ENCODE results near the gene SUMO3.
A peak's percentile ranks its signal among the peaks of the same experiment; 100 is the strongest.

SUMO3 gene

DNA sequence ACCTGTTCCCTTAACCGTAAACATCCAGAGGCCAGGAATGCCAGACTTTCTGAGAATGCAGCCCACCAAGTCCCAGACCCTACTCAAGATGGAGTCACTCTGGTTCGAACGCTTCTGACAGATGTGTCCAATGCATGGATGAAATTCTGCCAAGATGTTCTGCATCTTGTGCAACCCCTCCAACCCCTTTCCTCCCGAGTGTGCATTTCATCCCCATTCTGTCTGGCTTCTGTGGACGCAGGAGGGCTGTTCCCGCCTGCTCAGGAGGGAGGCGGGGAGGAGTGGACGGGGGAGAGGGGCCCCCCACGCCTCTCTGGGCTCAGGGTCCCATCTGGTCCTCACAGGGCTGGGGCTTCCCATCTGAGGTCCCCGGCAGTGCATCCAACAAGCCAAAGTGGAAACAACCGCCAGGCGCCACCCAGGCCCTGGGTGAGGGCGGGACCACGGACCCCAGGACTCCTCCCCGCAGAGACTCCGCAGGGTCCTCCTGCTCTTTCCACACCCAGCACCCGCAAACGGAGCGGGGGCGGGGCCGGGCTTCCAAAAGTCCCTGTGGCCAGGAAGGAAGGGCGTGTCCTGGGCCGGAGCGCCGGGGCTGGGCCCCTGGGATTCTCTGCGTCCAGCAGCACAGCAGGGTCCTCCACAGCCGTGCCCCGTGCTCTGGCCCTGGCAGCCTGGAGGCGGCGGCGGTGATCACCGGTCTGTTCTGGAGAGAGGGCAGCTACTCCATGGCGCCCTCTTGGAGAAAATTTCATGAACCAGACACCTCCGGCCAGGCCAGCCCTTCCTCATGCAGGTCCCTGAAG lies 27.8 kb upstream of the SUMO3 start:
- Histone ChIP-seq H3K9me3 (no peaks in the 10 kb centered on the region), H3K27me3 (no peaks in the 10 kb centered on the region), H3K36me3 (peaks cover 23% of the 10 kb centered on the region), H3K4me3 (ENCODE audit: low read depth in 1 of 2, low read length in 1 of 2) (peak overlapping the region; percentile 33 to 53), H3K4me1 (ENCODE audit: control insufficient read depth in 1 of 2, insufficient read depth in 1 of 2, low read depth in 1 of 2, low read length in 1 of 2) (peaks cover 29 to 30% of the 10 kb centered on the region in 2 experiments), H3K27ac (peak overlapping the region; percentile 57)
- TF ChIP-seq, protein P1, sequence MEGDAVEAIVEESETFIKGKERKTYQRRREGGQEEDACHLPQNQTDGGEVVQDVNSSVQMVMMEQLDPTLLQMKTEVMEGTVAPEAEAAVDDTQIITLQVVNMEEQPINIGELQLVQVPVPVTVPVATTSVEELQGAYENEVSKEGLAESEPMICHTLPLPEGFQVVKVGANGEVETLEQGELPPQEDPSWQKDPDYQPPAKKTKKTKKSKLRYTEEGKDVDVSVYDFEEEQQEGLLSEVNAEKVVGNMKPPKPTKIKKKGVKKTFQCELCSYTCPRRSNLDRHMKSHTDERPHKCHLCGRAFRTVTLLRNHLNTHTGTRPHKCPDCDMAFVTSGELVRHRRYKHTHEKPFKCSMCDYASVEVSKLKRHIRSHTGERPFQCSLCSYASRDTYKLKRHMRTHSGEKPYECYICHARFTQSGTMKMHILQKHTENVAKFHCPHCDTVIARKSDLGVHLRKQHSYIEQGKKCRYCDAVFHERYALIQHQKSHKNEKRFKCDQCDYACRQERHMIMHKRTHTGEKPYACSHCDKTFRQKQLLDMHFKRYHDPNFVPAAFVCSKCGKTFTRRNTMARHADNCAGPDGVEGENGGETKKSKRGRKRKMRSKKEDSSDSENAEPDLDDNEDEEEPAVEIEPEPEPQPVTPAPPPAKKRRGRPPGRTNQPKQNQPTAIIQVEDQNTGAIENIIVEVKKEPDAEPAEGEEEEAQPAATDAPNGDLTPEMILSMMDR (IDR thresholded peaks at IDR 0.05) = peak; percentile 30

GRCh38 chr21:44844256-44844655 lies 26.4 kb upstream of the SUMO3 start:
- no peaks in the 10 kb centered on the region for H3K27me3 ChIP-seq
- H3K27ac ChIP-seq = no peak overlapping the region
- H3K36me3 ChIP-seq = peaks cover 9% of the 10 kb centered on the region
- TF ChIP-seq, protein P1 (IDR thresholded peaks at IDR 0.05) = no peak
- H3K4me3 ChIP-seq (ENCODE audit: low read depth in 1 of 2, low read length in 1 of 2) = no peak overlapping the region
- peaks cover 19 to 22% of the 10 kb centered on the region in 2 experiments for H3K4me1 ChIP-seq (ENCODE audit: control insufficient read depth in 1 of 2, insufficient read depth in 1 of 2, low read depth in 1 of 2, low read length in 1 of 2)
- H3K9me3 ChIP-seq = no peaks in the 10 kb centered on the region

DNA sequence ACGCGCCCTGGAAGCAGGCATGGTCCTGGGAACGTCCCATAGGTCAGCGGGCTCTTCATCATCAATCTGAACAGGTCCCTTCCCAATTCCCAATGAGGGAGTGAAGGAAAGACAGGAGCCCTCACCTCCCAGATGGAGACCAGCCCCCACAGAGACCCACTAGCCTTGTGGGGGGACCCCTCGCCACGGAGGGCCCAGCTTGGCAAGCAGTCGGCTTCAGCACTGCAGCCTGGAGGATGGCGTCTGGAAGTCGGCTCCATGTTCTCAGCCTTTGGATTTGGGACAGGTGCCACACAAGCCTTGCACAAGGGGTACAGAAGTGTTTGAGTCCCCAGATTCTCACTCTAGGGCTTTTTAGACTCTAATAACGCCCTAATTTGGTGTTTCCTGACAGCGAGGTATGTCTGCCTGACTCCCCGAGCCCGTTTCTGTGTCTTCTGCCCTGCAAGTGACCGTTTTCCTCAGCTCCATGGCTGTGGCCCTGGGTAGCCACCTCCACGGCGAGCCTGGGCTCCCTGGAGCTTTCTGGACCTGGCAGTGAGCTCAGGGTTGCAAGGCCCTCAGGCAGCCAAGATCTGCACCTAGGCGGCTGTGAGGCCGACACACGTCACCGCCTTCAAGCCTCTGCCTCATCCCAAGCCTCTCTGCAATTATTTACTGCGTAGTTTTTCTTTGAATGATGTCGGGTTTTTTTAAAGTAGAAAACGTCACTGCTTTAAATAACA lies 25.0 kb upstream of the SUMO3 start:
- Histone ChIP-seq H3K4me3 (ENCODE audit: low read depth in 1 of 2, low read length in 1 of 2) (no peak overlapping the region), H3K4me1 (ENCODE audit: control insufficient read depth in 1 of 2, insufficient read depth in 1 of 2, low read depth in 1 of 2, low read length in 1 of 2) (peaks cover 18 to 20% of the 10 kb centered on the region in 2 experiments), H3K9me3 (no peaks in the 10 kb centered on the region), H3K36me3 (no peaks in the 10 kb centered on the region), H3K27me3 (no peaks in the 10 kb centered on the region), H3K27ac (no peak overlapping the region)
- TF ChIP-seq, protein P1 (IDR thresholded peaks at IDR 0.05) = no peak

GRCh38 chr21:44842087-44842486 lies 24.2 kb upstream of the SUMO3 start:
- no peak overlapping the region for H3K27ac ChIP-seq
- no peaks in the 10 kb centered on the region for H3K9me3 ChIP-seq
- H3K27me3 ChIP-seq = no peaks in the 10 kb centered on the region
- TF ChIP-seq, protein P1 (IDR thresholded peaks at IDR 0.05) = no peak
- no peaks in the 10 kb centered on the region for H3K36me3 ChIP-seq
- H3K4me1 ChIP-seq (ENCODE audit: control insufficient read depth in 1 of 2, insufficient read depth in 1 of 2, low read depth in 1 of 2, low read length in 1 of 2) = peaks cover 18 to 20% of the 10 kb centered on the region in 2 experiments
- no peak overlapping the region for H3K4me3 ChIP-seq (ENCODE audit: low read depth in 1 of 2, low read length in 1 of 2)

DNA sequence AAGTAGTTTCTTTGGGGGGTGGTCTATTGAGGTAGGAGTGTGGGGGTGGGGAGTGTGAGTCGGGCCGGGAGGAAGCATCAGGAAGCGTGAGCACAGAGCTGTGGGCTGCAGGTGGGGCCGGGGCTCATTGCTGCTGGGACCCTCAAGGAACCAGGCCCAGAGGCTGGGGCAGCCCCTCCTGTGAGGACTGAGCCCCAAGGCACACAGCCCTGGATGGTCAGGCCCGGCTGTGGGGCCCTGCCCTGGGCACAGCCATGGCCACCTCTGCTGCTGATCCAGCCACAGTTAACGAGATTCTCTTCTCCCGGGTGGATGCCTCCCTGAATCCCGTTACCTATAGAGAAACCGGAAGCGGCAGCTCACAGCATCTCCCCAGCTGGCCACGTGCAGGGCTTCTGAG lies 22.9 kb upstream of the SUMO3 start:
- Histone ChIP-seq H3K4me1 (ENCODE audit: control insufficient read depth in 1 of 2, insufficient read depth in 1 of 2, low read depth in 1 of 2, low read length in 1 of 2) (peaks cover 6 to 7% of the 10 kb centered on the region in 2 experiments), H3K36me3 (no peaks in the 10 kb centered on the region), H3K27me3 (no peaks in the 10 kb centered on the region), H3K27ac (no peak overlapping the region), H3K4me3 (ENCODE audit: low read depth in 1 of 2, low read length in 1 of 2) (no peak overlapping the region), H3K9me3 (no peaks in the 10 kb centered on the region)
- TF ChIP-seq, protein P1 (IDR thresholded peaks at IDR 0.05) = no peak

All from neutrophil (primary cell).